Mucosa of descending colon (tissue), 3 donors: ENCODE results near the gene TMEM205. TPM values are rescaled to one million over a fixed set of nuclear protein-coding genes. Genes with fewer than 3 reads are reported as not detected.

Source experiments
- ATAC-seq: fragments of 200-7000 bp; cut with Tn5 transposase; one replicate; pipeline ENCODE4 v1.9.1; 2020; ENCODE audit warnings: mild to moderate bottlenecking, moderate library complexity
- DNase-seq, 3 donors: peaks; one replicate each; pipeline ENCODE4 v3.0.0-alpha.2; 2020
- H3K36me3 ChIP-seq: fragments of 200-600 bp; one replicate; pipeline ENCODE4 v1.8.0; 2021; ENCODE audit warnings: low read depth, mild to moderate bottlenecking
- H3K4me1 ChIP-seq: fragments of 200-600 bp; one replicate; pipeline ENCODE4 v1.8.0; 2021; ENCODE audit warnings: low read depth, mild to moderate bottlenecking
- H3K4me3 ChIP-seq: fragments of 200-600 bp; one replicate; pipeline ENCODE4 v1.8.0; 2021; ENCODE audit warnings: mild to moderate bottlenecking
- H3K9me3 ChIP-seq: fragments of 200-600 bp; one replicate; pipeline ENCODE4 v1.8.0; 2021; ENCODE audit warnings: mild to moderate bottlenecking
- intact Hi-C, 2 donors: fragments of 100-400 bp; cut with DNase I in 1 of 2; cut with micrococcal nuclease in 1 of 2; formaldehyde crosslinking; loops; one replicate each; pipeline versions ENCODE4 v1.11.0 to v1.11.1; 2022; cut with DNase I, micrococcal nuclease
- total RNA-seq, 3 donors: library from RNA; stranded (reverse); fragmentation: NEBNext Ultra II Directional in 2 of 3; extraction: Animal tissue kit (Norgen Biotek cat#: 25700) in 2 of 3; gene quantifications; one replicate each; pipeline versions ENCODE4 v1.2.1 to v1.2.4, GENCODE V29; 2021 to 2023
- TF ChIP-seq, protein P1 (sequence below): fragments of 200-600 bp; IDR thresholded peaks from one replicate; pipeline ENCODE4 v1.8.0; 2022; ENCODE audit warnings: antibody characterized with exemption, mild to moderate bottlenecking
- donor health status: DM: no; HTN: no; CAD: no; lungs with moderate emphysema.
- donor health status: DM: no; HTN: no; CAD: no.
- donor health status: DM: no; HTN: yes; CAD: no.

Gene TMEM205
- total RNA-seq, 3 donors from 2014 or later: 37.3 to 61.8 (median 55.7) TPM

DNA sequence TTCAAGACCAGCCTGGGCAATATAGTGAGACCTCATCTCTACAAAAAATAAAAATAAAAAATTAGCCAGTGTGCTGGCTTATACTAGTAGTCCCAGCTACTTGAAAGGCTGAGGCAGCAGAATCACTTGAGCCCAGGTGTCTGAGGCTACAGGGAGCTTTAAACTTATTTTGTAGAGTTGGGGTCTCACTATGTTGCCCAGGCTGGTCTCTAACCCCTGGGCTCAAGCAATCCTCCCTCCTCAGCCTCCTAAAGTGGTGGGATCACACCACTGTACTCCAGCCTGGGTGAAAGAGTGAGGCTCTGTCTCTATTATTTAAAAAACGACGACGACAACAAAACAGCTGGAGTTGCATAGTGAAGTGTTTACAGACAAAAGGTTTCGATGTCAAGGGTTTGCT lies 14.6 kb downstream of the TMEM205 start:
- Histone ChIP-seq H3K9me3 (no peaks in the 10 kb centered on the region), H3K36me3 (no peaks in the 10 kb centered on the region), H3K4me1 (no peaks in the 10 kb centered on the region), H3K4me3 (no peak overlapping the region)
- TF ChIP-seq, protein P1, sequence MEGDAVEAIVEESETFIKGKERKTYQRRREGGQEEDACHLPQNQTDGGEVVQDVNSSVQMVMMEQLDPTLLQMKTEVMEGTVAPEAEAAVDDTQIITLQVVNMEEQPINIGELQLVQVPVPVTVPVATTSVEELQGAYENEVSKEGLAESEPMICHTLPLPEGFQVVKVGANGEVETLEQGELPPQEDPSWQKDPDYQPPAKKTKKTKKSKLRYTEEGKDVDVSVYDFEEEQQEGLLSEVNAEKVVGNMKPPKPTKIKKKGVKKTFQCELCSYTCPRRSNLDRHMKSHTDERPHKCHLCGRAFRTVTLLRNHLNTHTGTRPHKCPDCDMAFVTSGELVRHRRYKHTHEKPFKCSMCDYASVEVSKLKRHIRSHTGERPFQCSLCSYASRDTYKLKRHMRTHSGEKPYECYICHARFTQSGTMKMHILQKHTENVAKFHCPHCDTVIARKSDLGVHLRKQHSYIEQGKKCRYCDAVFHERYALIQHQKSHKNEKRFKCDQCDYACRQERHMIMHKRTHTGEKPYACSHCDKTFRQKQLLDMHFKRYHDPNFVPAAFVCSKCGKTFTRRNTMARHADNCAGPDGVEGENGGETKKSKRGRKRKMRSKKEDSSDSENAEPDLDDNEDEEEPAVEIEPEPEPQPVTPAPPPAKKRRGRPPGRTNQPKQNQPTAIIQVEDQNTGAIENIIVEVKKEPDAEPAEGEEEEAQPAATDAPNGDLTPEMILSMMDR: no peak
- no peak for ATAC-seq
- no peak for DNase-seq
- intact Hi-C loops: no loop called here

DNA sequence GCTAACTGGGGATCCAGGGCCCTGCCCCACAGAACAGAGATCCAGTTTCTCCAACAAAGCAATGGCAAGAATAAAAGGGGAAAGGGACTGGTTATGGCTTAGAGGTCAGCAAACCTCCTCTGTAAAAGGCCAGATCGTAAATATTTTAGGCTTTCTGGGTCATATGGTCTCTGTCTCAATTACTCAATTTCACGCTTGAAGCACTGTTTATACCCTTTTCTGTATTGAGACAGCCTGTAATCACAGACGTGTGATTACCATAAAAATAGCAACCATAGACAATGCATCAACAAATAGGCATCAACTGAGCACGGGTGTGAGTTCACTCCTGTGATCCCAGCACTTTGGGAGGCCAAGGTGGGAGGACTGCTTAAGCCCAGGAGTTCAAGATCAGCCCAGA lies 15.9 kb downstream of the TMEM205 start:
- Histone ChIP-seq H3K4me3 (no peak overlapping the region), H3K9me3 (no peaks in the 10 kb centered on the region)

DNA sequence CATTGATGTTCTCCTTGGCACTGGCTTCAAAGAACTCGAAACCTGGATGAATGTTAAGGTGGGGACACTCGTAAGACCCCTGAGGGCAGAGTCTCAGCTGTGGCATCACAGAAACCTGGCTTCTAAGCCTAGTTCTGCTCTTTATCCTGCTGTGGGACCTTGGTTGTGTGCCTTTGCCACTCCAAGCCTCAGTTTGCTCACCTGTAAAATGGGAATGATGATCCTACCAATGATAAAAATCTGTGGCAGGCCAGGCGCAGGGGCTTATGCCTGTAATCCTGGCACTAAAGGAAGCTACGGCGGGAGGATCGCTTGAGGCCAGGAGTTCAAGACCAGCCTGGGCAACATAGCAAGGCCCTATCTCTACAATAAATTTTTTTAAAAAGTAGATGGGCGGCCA lies 20.5 kb downstream of the TMEM205 start:
- H3K36me3 ChIP-seq: no peaks in the 10 kb centered on the region
- ATAC-seq (no peak), DNase-seq (peak in 1 of 3 donors; percentile 10)
- TF ChIP-seq, protein P1: no peak
- intact Hi-C loops: no loop called here
- H3K4me1 ChIP-seq: peaks cover 15% of the 10 kb centered on the region
- no peaks in the 10 kb centered on the region for H3K9me3 ChIP-seq
- H3K4me3 ChIP-seq: no peak overlapping the region

More for the DNA sequence above, 15.9 kb downstream of the TMEM205 start:
- TF ChIP-seq, protein P1: no peak
- DNase-seq (no peak), ATAC-seq (no peak)
- Histone ChIP-seq H3K4me1 (no peaks in the 10 kb centered on the region), H3K36me3 (no peaks in the 10 kb centered on the region)
- intact Hi-C loops: no loop called here

DNA sequence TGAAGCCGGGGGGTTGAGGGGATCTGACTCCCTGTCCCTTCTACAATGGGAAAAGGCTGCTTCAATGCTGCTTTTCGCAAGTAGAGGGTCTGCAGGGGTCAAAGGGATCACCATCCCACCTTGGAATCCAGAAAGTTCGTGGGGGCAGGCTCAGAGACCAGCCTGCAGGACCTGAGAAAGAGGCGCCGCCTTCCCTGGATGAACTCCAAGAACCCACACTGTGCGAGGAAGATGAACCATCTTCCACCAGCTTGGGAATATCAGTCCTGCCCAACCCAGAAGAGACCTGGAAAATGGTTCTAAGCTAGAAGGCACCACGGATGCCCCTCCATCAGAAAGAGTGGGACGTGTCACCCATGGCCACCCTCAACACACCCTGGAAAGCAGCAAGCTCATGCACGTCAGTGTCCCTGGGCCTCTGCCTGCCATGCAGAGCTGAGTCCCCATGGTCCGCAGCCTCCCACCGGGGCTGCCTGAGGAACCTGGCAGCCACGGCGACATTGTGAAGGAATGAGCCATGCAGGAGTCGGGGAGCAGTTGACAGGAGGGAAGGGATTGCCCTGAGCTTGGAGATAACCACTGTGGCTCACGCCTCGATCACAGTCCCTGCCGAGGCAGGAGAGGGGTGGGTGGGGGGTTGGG lies 21.2 kb downstream of the TMEM205 start:
- TF ChIP-seq, protein P1: no peak
- ATAC-seq (peak; percentile 16), DNase-seq (peak in 1 of 3 donors; percentile 43)
- Histone ChIP-seq H3K4me1 (peaks cover 15% of the 10 kb centered on the region), H3K4me3 (no peak overlapping the region), H3K9me3 (no peaks in the 10 kb centered on the region), H3K36me3 (no peaks in the 10 kb centered on the region)
- intact Hi-C loops: no loop called here

DNA sequence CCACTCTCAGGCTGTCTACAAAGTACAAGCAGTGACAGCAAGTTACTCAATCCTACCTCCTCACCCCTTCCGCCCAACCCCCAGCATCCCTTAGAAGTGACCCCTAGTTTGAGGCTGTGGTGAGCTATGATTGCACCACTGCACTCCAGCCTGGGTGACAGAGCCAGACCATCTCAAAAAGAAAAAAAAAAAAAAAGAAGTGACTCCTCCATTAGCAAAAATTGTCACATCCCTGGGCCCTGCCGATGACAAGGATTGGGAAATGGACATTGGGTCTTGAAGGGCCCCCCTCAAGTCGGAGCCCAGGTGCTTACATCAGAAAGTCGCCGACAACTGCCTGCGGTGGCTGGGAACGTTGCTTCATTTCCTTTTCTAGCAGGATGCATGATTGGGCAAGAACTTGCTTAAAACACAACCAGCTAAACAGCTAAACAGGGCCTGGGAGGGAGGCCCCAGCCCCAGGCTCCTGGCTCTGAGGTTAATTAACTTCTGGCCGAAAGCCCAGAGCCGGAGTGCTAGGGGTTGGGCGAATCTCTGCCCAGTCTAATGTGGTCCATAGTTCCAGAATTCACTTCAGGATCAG lies 21.9 kb downstream of the TMEM205 start:
- TF ChIP-seq, protein P1: no peak
- intact Hi-C loops: no loop called here
- Histone ChIP-seq H3K36me3 (no peaks in the 10 kb centered on the region), H3K4me3 (no peak overlapping the region), H3K4me1 (peaks cover 19% of the 10 kb centered on the region), H3K9me3 (no peaks in the 10 kb centered on the region)
- peak; percentile 92 for ATAC-seq
- peak; percentile 74 to 80 (median 78) for DNase-seq
